Stimulated activated memory B cell treated with anti-CD40 and anti-IgM and Interleukin-4, amounts not matched to agents 10 μg/mL and 1 μg/mL and 100 μg/mL, for 72 hours (primary cell): Measurements from ENCODE around the gene CTTN.
"Not testable (repeated sequence)": the region's sequence is repeated elsewhere in the genome, so short reads cannot be mapped to it uniquely, and the experiment has no call there.

Source experiments
- ATAC-seq: fragments of 150-1000 bp; cut with Tn5 transposase; 2 replicates; pipeline ENCODE4 v1.10.0; 2021
- H3K27ac Mint-ChIP-seq: one replicate; pipeline ENCODE4 v1.8.0; 2022; ENCODE audit warnings: mild to moderate bottlenecking, mixed read lengths
- H3K27me3 Mint-ChIP-seq: one replicate; pipeline ENCODE4 v1.8.0; 2022; ENCODE audit warnings: mixed read lengths
- H3K36me3 Mint-ChIP-seq: one replicate; pipeline ENCODE4 v1.8.0; 2022; ENCODE audit warnings: mixed read lengths
- H3K4me1 Mint-ChIP-seq: one replicate; pipeline ENCODE4 v1.8.0; 2022; ENCODE audit warnings: mixed read lengths
- H3K4me3 Mint-ChIP-seq: one replicate; pipeline ENCODE4 v1.8.0; 2022; ENCODE audit warnings: mild to moderate bottlenecking, moderate library complexity, mixed read lengths
- H3K9me3 Mint-ChIP-seq: one replicate; pipeline ENCODE4 v1.8.0; 2022; ENCODE audit warnings: mixed read lengths

Gene CTTN

GRCh38 chr11:70368961-70369360 lies 29.4 kb upstream of the CTTN start:
- H3K4me3 Mint-ChIP-seq: no peak overlapping the region
- peaks cover 4% of the 10 kb centered on the region for H3K9me3 Mint-ChIP-seq
- no peak overlapping the region for H3K27ac Mint-ChIP-seq
- peaks cover 41% of the 10 kb centered on the region for H3K36me3 Mint-ChIP-seq
- no peak for ATAC-seq
- H3K27me3 Mint-ChIP-seq: no peaks in the 10 kb centered on the region
- peaks cover 22% of the 10 kb centered on the region for H3K4me1 Mint-ChIP-seq

GRCh38 chr11:70371241-70371640 lies 27.1 kb upstream of the CTTN start:
- no peak overlapping the region for H3K27ac Mint-ChIP-seq
- H3K9me3 Mint-ChIP-seq: peaks cover 4% of the 10 kb centered on the region
- peaks cover 6% of the 10 kb centered on the region for H3K4me1 Mint-ChIP-seq
- H3K4me3 Mint-ChIP-seq: no peak overlapping the region
- peaks cover 29% of the 10 kb centered on the region for H3K36me3 Mint-ChIP-seq
- ATAC-seq: no peak
- H3K27me3 Mint-ChIP-seq: no peaks in the 10 kb centered on the region

GRCh38 chr11:70372076-70372475 lies 26.3 kb upstream of the CTTN start:
- Mint-ChIP-seq H3K27ac (no peak overlapping the region), H3K9me3 (peaks cover 4% of the 10 kb centered on the region)

GRCh38 chr11:70376621-70377020 lies 21.7 kb upstream of the CTTN start:
- Mint-ChIP-seq H3K4me1 (no peaks in the 10 kb centered on the region), H3K4me3 (no peak overlapping the region), H3K27ac (no peak overlapping the region), H3K36me3 (peaks cover 39% of the 10 kb centered on the region), H3K9me3 (no peaks in the 10 kb centered on the region), H3K27me3 (no peaks in the 10 kb centered on the region)
- ATAC-seq: no peak

More at GRCh38 chr11:70372076-70372475, 26.3 kb upstream of the CTTN start:
- H3K4me1 Mint-ChIP-seq: peaks cover 6% of the 10 kb centered on the region
- H3K27me3 Mint-ChIP-seq: no peaks in the 10 kb centered on the region
- peaks cover 29% of the 10 kb centered on the region for H3K36me3 Mint-ChIP-seq
- no peak for ATAC-seq
- no peak overlapping the region for H3K4me3 Mint-ChIP-seq

- no peak for ATAC-seq
- H3K4me1 Mint-ChIP-seq: no peaks in the 10 kb centered on the region
- H3K27me3 Mint-ChIP-seq: no peaks in the 10 kb centered on the region
- H3K36me3 Mint-ChIP-seq: peaks cover 43% of the 10 kb centered on the region
- no peak overlapping the region for H3K27ac Mint-ChIP-seq
- H3K9me3 Mint-ChIP-seq: no peaks in the 10 kb centered on the region
- no peak overlapping the region for H3K4me3 Mint-ChIP-seq
Measured at GRCh38 chr11:70377645-70378044, 20.7 kb upstream of the CTTN start.

GRCh38 chr11:70378506-70379134 lies 19.7 kb upstream of the CTTN start:
- H3K36me3 Mint-ChIP-seq: peaks cover 41% of the 10 kb centered on the region
- H3K27me3 Mint-ChIP-seq: no peaks in the 10 kb centered on the region
- H3K4me3 Mint-ChIP-seq: no peak overlapping the region
- no peaks in the 10 kb centered on the region for H3K9me3 Mint-ChIP-seq
- no peak overlapping the region for H3K27ac Mint-ChIP-seq
- no peaks in the 10 kb centered on the region for H3K4me1 Mint-ChIP-seq
- no peak for ATAC-seq

GRCh38 chr11:70381350-70381749 lies 17.0 kb upstream of the CTTN start:
- Mint-ChIP-seq H3K9me3 (no peaks in the 10 kb centered on the region), H3K4me1 (no peaks in the 10 kb centered on the region), H3K36me3 (peaks cover 51% of the 10 kb centered on the region), H3K27ac (no peak overlapping the region), H3K27me3 (no peaks in the 10 kb centered on the region), H3K4me3 (no peak overlapping the region)
- ATAC-seq: no peak

GRCh38 chr11:70381872-70382861 lies 16.2 kb upstream of the CTTN start:
- Mint-ChIP-seq H3K36me3 (peaks cover 47% of the 10 kb centered on the region), H3K9me3 (no peaks in the 10 kb centered on the region), H3K4me1 (no peaks in the 10 kb centered on the region), H3K27me3 (no peaks in the 10 kb centered on the region), H3K27ac (no peak overlapping the region), H3K4me3 (no peak overlapping the region)
- ATAC-seq: no peak

- Mint-ChIP-seq H3K4me3 (no peak overlapping the region), H3K27ac (no peak overlapping the region), H3K9me3 (peaks cover 3% of the 10 kb centered on the region), H3K27me3 (peaks cover 11% of the 10 kb centered on the region), H3K4me1 (no peaks in the 10 kb centered on the region), H3K36me3 (peaks cover 33% of the 10 kb centered on the region)
- no peak for ATAC-seq
Measured at GRCh38 chr11:70383664-70384565, 14.4 kb upstream of the CTTN start.

- no peak for ATAC-seq
- Mint-ChIP-seq H3K4me1 (no peaks in the 10 kb centered on the region), H3K9me3 (peaks cover 3% of the 10 kb centered on the region), H3K4me3 (no peak overlapping the region), H3K27ac (no peak overlapping the region), H3K36me3 (peaks cover 31% of the 10 kb centered on the region), H3K27me3 (peaks cover 18% of the 10 kb centered on the region)
Measured at GRCh38 chr11:70384566-70385152, 13.7 kb upstream of the CTTN start.

GRCh38 chr11:70387564-70387963 lies 10.8 kb upstream of the CTTN start:
- Mint-ChIP-seq H3K9me3 (peaks cover 3% of the 10 kb centered on the region), H3K27ac (no peak overlapping the region), H3K36me3 (peaks cover 17% of the 10 kb centered on the region), H3K4me1 (no peaks in the 10 kb centered on the region), H3K4me3 (no peak overlapping the region), H3K27me3 (peaks cover 43% of the 10 kb centered on the region)
- no peak for ATAC-seq

GRCh38 chr11:70389201-70389600 lies 9.1 kb upstream of the CTTN start:
- Mint-ChIP-seq H3K27me3 (peaks cover 59% of the 10 kb centered on the region), H3K4me3 (no peak overlapping the region), H3K9me3 (peaks cover 3% of the 10 kb centered on the region), H3K36me3 (peaks cover 12% of the 10 kb centered on the region), H3K4me1 (no peaks in the 10 kb centered on the region), H3K27ac (no peak overlapping the region)
- ATAC-seq: no peak

GRCh38 chr11:70390882-70391281 lies 7.4 kb upstream of the CTTN start:
- H3K4me1 Mint-ChIP-seq, H3K4me3 Mint-ChIP-seq, H3K27ac Mint-ChIP-seq, ATAC-seq, H3K36me3 Mint-ChIP-seq, H3K9me3 Mint-ChIP-seq: not testable (repeated sequence)
- H3K27me3 Mint-ChIP-seq: peaks cover 76% of the 10 kb centered on the region

GRCh38 chr11:70394211-70394950 lies 3.9 kb upstream of the CTTN start:
- Mint-ChIP-seq H3K9me3 (no peaks in the 10 kb centered on the region), H3K4me3 (no peak overlapping the region), H3K27me3 (peaks cover 90% of the 10 kb centered on the region), H3K36me3 (no peaks in the 10 kb centered on the region), H3K27ac (no peak overlapping the region), H3K4me1 (peaks cover 25% of the 10 kb centered on the region)
- ATAC-seq: no peak
